Stomach (tissue), 4 donors: ENCODE measurements around the gene SUPT3H.

Experiments used
- CTCF ChIP-seq, 7 experiments: fragments of 450-650 bp in 4 of 7; fragments of 200-600 bp in 3 of 7; sonication (generic) in 3 of 7; IDR thresholded peaks; one replicate each; pipeline ENCODE4 v1.5.1; 2016 to 2019; ENCODE audit warnings: antibody characterized with exemption in 7 of 7, control low read depth in 2 of 7, mild to moderate bottlenecking in 1 of 7
- EP300 ChIP-seq: sonication (generic); formaldehyde crosslinking; IDR thresholded peaks from one replicate; pipeline ENCODE4 v1.6.1; 2017; ENCODE audit warnings: antibody characterized with exemption
- POLR2A ChIP-seq, 4 donors: fragments of 450-650 bp; IDR thresholded peaks; one replicate each; pipeline ENCODE4 v1.6.1; 2016; ENCODE audit warnings: antibody characterized with exemption in 4 of 4, control low read depth in 2 of 4, mild to moderate bottlenecking in 1 of 4, moderate library complexity in 1 of 4
- POLR2AphosphoS5 ChIP-seq, 3 donors: sonication (generic); formaldehyde crosslinking; IDR thresholded peaks; one replicate each; pipeline ENCODE4 v1.6.1; 2016; ENCODE audit warnings: antibody characterized with exemption in 3 of 3

GRCh38 chr6:44868335-44868668, 509.4 kb downstream of the SUPT3H start:
- TF ChIP-seq POLR2A (IDR thresholded peaks at IDR 0.05) (no peak), CTCF (IDR thresholded peaks at IDR 0.05) (no peak), EP300 (no peak), POLR2AphosphoS5 (IDR thresholded peaks at IDR 0.05) (no peak)
